Measurements from ENCODE around the gene PAPPA. TPM values are rescaled to one million over a fixed set of nuclear protein-coding genes. Genes with fewer than 3 reads are reported as not detected.

The PAPPA gene
- total RNA-seq, 4 donors from 2014 or later: 0.53 to 2.3 (median 1.4) TPM

- Histone ChIP-seq H3K4me1 (no peaks in the 10 kb centered on the region), H3K27me3 (no peaks in the 10 kb centered on the region), H3K4me3 (no peak overlapping the region), H3K36me3 (no peaks in the 10 kb centered on the region), H3K9me3 (no peaks in the 10 kb centered on the region), H3K27ac (no peak overlapping the region)
- no peak for TF ChIP-seq EP300 (IDR thresholded peaks at IDR 0.05)
- no peak for TF ChIP-seq CTCF (IDR thresholded peaks at IDR 0.05)
- no peak for TF ChIP-seq POLR2A (IDR thresholded peaks at IDR 0.05)
- no peak for TF ChIP-seq POLR2AphosphoS5 (IDR thresholded peaks at IDR 0.05)
- WGBS: 87% methylated on average over 4 of the region's 4 CpGs
- DNase-seq (ENCODE audit: low spot score in 2 of 2): no peak
Measured at GRCh38 chr9:116207371-116208111, 54.0 kb downstream of the PAPPA start.

- no peaks in the 10 kb centered on the region for H3K9me3 ChIP-seq
- H3K27ac ChIP-seq: no peak overlapping the region
- H3K4me3 ChIP-seq: no peak overlapping the region
- H3K27me3 ChIP-seq: no peaks in the 10 kb centered on the region
- no peak for DNase-seq (ENCODE audit: low spot score in 2 of 2)
- H3K4me1 ChIP-seq: no peaks in the 10 kb centered on the region
- H3K36me3 ChIP-seq: no peaks in the 10 kb centered on the region
- no peak for TF ChIP-seq EP300 (IDR thresholded peaks at IDR 0.05)
- TF ChIP-seq CTCF (IDR thresholded peaks at IDR 0.05): no peak
- 59% methylated on average over 5 of the region's 5 CpGs for WGBS
Measured at GRCh38 chr9:116208417-116209232, 55.0 kb downstream of the PAPPA start.

- TF ChIP-seq POLR2A (IDR thresholded peaks at IDR 0.05): no peak
- TF ChIP-seq CTCF (IDR thresholded peaks at IDR 0.05): no peak
- TF ChIP-seq EP300 (IDR thresholded peaks at IDR 0.05): no peak
- TF ChIP-seq POLR2AphosphoS5 (IDR thresholded peaks at IDR 0.05): no peak
- no peaks in the 10 kb centered on the region for H3K4me1 ChIP-seq
- 96% methylated on average over 1 of the region's 1 CpG for WGBS
- H3K9me3 ChIP-seq: no peaks in the 10 kb centered on the region
- no peaks in the 10 kb centered on the region for H3K27me3 ChIP-seq
- H3K4me3 ChIP-seq: no peak overlapping the region
- no peaks in the 10 kb centered on the region for H3K36me3 ChIP-seq
- no peak overlapping the region for H3K27ac ChIP-seq
- DNase-seq (ENCODE audit: low spot score in 2 of 2): no peak
Measured at GRCh38 chr9:116209414-116210116, 56.0 kb downstream of the PAPPA start.

GRCh38 chr9:116212986-116213692, 59.5 kb downstream of the PAPPA start:
- Histone ChIP-seq H3K9me3 (no peaks in the 10 kb centered on the region), H3K27me3 (no peaks in the 10 kb centered on the region), H3K4me1 (no peaks in the 10 kb centered on the region), H3K36me3 (no peaks in the 10 kb centered on the region), H3K4me3 (no peak overlapping the region), H3K27ac (no peak overlapping the region)
- no peak for TF ChIP-seq POLR2A (IDR thresholded peaks at IDR 0.05)
- TF ChIP-seq POLR2AphosphoS5 (IDR thresholded peaks at IDR 0.05): no peak
- TF ChIP-seq CTCF (IDR thresholded peaks at IDR 0.05): no peak
- no peak for TF ChIP-seq EP300 (IDR thresholded peaks at IDR 0.05)
- 62% methylated on average over 2 of the region's 2 CpGs for WGBS
- DNase-seq (ENCODE audit: low spot score in 2 of 2): no peak

All from suprapubic skin (tissue), 4 donors.